GM19468 (cell line): Measurements from ENCODE around the gene CEP170B.
"Not testable (repeated sequence)": the region's sequence is repeated elsewhere in the genome, so short reads cannot be mapped to it uniquely, and the experiment has no call there.

ENCODE experiments used
- ATAC-seq: cut with Tn5 transposase; IDR thresholded peaks from one replicate; pipeline ENCODE4 v1.9.1; 2021; ENCODE audit warnings: mild to moderate bottlenecking, moderate library complexity, moderate number of reproducible peaks; ENCODE audit not compliant: unreplicated experiment; ENCODE audit errors: extremely low read depth

CEP170B gene

GRCh38 chr14:104843442-104844305 is 21.4 kb upstream of the CEP170B start:
- no peak for ATAC-seq

GRCh38 chr14:104844306-104845032 is 20.6 kb upstream of the CEP170B start:
- ATAC-seq = no peak

GRCh38 chr14:104845033-104845666 is 19.9 kb upstream of the CEP170B start:
- no peak for ATAC-seq

- no peak for ATAC-seq
Observed at GRCh38 chr14:104845834-104846441, 19.1 kb upstream of the CEP170B start.

GRCh38 chr14:104852280-104852663 is 12.8 kb upstream of the CEP170B start:
- ATAC-seq = no peak

GRCh38 chr14:104855532-104856090 is 9.5 kb upstream of the CEP170B start:
- no peak for ATAC-seq

- ATAC-seq = no peak
Observed at GRCh38 chr14:104856157-104856868, 8.8 kb upstream of the CEP170B start.

GRCh38 chr14:104856869-104857860 is 7.9 kb upstream of the CEP170B start:
- ATAC-seq = no peak

GRCh38 chr14:104857931-104858330 is 7.1 kb upstream of the CEP170B start:
- ATAC-seq = not testable (repeated sequence)

GRCh38 chr14:104858811-104859426 is 6.1 kb upstream of the CEP170B start:
- ATAC-seq = no peak

- ATAC-seq = no peak
Observed at GRCh38 chr14:104859900-104860299, 5.2 kb upstream of the CEP170B start.

GRCh38 chr14:104860414-104860813 is 4.7 kb upstream of the CEP170B start:
- ATAC-seq = no peak

GRCh38 chr14:104863131-104863862 is 1.8 kb upstream of the CEP170B start:
- no peak for ATAC-seq

GRCh38 chr14:104863923-104864266 is 1.2 kb upstream of the CEP170B start:
- ATAC-seq = no peak

GRCh38 chr14:104864267-104865080 is 594 bp upstream of the CEP170B start:
- no peak for ATAC-seq

- ATAC-seq = no peak
Observed at GRCh38 chr14:104865631-104866441, 768 bp downstream of the CEP170B start.
